Subcutaneous adipose tissue (tissue), 4 donors: ENCODE results near the gene PCSK7. TPM values are rescaled to one million over a fixed set of nuclear protein-coding genes. Genes with fewer than 3 reads are reported as not detected.

Experiments
- total RNA-seq, 4 donors: library from RNA; depleted of rRNA; stranded (reverse); fragments of >200 nt; gene quantifications; one replicate each; pipeline ENCODE4 v1.1.0, GENCODE V29; 2016
- TF ChIP-seq, protein P1 (sequence below): fragments of 450-650 bp; IDR thresholded peaks from one replicate; pipeline ENCODE4 v1.5.1; 2016; ENCODE audit warnings: low read depth, mild to moderate bottlenecking, control low read depth, antibody characterized with exemption, moderate library complexity

The PCSK7 gene
- total RNA-seq, 4 donors from 2014 or later = 26.2 to 91.0 (median 46.3) TPM

DNA sequence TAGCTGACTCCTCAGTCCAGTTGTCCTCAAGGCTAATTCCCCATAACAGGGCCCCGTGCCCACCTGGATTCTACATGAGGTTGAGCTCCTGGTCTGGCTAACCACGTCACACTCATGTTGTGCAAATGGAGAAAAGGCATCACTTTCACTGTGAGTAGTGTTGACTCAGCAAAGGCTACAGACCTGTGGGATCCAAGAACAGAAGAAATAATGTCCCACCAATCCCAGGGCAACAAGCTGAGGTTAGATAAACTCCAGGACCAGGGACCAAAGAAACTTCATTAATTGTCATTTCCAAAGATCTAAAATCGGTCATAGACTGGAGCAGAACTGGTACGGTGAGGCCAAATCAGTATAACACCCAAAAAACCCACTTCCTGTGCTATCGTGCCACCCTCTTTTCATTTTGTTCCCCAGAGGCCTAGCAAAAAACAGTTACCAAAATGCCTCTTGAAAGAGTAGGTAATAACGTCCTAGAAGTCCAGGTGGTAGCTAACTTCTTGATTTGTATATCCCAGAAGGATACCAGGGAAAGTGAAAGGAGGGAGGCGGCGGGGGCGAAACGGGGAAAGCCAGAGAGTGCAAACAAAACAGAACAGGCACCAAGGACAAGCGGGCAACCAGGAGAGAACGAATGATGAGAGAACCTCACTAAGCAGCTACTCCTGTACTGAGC lies 1.4 kb downstream of the PCSK7 start:
- TF ChIP-seq, protein P1, sequence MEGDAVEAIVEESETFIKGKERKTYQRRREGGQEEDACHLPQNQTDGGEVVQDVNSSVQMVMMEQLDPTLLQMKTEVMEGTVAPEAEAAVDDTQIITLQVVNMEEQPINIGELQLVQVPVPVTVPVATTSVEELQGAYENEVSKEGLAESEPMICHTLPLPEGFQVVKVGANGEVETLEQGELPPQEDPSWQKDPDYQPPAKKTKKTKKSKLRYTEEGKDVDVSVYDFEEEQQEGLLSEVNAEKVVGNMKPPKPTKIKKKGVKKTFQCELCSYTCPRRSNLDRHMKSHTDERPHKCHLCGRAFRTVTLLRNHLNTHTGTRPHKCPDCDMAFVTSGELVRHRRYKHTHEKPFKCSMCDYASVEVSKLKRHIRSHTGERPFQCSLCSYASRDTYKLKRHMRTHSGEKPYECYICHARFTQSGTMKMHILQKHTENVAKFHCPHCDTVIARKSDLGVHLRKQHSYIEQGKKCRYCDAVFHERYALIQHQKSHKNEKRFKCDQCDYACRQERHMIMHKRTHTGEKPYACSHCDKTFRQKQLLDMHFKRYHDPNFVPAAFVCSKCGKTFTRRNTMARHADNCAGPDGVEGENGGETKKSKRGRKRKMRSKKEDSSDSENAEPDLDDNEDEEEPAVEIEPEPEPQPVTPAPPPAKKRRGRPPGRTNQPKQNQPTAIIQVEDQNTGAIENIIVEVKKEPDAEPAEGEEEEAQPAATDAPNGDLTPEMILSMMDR = no peak

DNA sequence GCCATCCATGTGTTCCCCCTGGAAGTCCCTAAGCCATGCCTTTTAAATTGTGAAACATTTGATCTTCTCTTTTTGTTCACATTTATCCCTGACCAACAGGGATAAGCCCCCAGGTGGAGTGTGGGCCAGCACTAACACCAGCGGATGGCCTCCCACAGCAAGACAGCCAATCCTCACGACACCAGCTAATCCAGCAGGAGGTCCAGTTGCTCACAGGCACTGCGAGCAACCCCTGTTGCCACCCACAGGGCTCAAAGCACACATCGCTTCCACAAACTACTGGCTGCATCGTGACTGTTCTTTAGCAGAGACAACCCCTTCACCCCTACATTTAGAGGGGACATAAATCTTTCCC lies 2.0 kb downstream of the PCSK7 start:
- TF ChIP-seq, protein P1 = no peak

DNA sequence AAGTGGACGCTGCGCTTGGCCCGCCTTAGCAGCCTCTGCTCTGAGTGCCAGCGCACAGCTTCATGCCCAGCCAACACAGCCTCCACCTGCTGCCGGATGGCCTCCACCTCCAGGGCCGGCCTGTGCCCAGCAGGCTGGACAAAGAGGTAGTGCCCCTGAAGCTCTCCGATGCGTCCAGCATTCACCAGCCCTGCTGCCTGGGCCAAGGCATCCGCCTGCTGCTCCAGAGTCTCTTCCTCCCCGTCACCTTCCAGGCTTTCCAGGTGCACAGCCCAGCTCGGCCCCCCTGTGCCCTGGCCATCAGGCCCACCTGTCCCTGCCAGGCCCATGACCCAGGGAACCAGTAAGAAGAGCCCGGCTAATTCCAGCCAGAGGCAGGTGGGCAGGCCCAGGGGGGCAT lies 2.5 kb downstream of the PCSK7 start:
- TF ChIP-seq, protein P1 = no peak

DNA sequence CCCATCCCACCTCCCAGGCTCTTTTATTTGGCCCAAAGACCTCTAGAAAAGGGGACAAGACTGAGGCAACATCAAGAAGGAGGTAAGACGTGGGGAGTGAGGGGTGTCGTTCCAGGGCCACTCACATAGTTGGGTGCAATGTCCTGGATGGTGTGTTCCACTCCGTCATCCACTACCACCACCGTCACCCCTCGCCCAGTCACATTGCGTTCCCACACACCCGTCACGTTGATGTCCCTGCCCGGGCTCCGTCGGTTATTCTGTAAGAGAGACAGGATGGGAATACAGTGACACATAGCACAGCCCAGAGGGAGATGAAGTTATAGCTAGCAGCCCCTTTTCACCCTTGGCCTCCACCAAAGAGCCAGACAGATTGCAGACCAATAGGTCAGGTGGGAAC lies 3.8 kb downstream of the PCSK7 start:
- TF ChIP-seq, protein P1 = no peak

DNA sequence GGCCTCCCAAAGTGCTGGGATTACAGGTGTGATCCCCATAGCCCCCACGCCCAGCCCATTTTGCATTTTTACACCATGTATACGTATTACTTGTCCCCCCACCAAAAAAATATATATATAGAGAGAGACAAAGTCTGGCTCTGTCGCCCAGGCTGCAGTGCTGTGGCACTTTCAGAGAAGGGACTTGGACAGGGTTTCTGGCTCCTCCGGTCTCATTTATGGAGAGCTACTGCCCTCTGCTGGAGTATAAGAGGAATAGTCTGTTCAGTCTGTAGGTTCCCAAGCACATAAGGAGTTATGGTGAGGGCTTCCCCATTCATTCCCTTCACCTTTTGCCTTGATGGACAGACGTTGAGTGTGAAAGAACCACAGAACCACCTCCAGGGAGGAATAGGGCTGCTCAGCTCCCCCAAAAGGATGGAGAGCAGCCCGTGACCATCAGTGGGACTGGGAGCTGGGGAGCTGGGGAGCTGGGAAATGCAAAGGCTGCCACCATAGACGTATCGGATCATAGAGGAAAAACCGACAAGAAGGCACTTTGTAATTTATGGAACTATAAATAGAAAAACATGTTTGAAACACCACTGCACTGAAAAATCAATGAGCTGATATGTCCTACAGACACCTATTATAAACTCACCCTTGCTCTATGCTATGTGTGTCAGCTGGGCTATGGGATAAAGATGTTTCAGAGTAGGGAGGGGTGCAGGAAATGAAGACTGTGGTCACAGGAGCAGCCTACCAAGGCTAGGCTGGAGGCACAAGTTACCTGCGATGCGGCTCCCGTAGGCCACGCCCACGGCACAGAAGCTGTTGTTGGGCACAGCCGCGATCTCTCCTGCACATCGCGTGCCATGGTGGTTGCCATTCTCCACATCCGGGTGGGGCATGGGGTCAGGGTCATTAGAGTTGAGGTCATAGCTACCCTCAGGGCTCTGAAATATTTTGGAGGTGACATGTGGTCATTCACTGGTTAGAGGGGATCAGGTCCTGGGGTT lies 5.2 kb downstream of the PCSK7 start:
- TF ChIP-seq, protein P1 = no peak

DNA sequence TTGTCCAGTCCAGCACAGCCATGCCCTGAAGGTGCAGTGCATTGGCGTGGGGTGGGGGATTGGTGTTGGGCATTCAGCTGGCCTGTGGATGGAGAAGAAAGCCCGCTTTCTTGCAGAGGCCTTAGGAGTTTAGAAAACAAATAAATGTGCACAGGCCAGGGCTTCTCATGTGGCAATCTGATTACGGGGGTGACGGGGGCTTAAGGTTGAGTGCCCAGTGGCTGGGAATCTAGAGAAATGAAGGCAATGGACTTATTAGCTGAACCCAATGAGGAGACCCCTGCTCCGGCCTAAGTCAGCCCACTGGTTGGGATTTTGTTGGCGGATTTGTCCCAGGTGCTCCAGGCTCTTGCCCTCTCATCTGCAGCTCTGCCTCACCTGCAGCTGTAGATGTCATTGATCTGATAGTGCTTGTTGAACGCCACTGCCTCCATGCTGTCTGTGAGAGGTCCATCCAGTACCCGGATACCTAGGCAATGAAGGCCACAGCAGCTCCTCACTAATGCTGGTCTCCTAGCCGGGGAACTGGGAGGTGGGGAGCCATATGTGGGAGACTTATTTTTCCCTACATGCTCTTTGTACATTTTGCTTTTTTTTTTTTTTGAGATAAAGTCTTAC lies 6.2 kb downstream of the PCSK7 start:
- TF ChIP-seq, protein P1 = no peak
